HG03280 (cell line): ENCODE measurements around the gene JPH4.

Experiments used
- ATAC-seq: cut with Tn5 transposase; IDR thresholded peaks from one replicate; pipeline ENCODE4 v1.9.1; 2021; ENCODE audit warnings: mild to moderate bottlenecking, moderate library complexity; ENCODE audit not compliant: unreplicated experiment

The JPH4 gene

GRCh38 chr14:23578560-23579310 is at the start of gene JPH4:
JPH4 (minus strand) TSS chr14:23578790; CDS start chr14:23577453, 1,337 bp downstream.
- no peak for ATAC-seq

- no peak for ATAC-seq
These were observed 49.4 kb upstream of the JPH4 start for GRCh38 chr14:23627961-23628360.

GRCh38 chr14:23626946-23627345 is 48.4 kb upstream of the JPH4 start:
- no peak for ATAC-seq

- no peak for ATAC-seq
These were observed 46.3 kb upstream of the JPH4 start for GRCh38 chr14:23624830-23625404.

GRCh38 chr14:23623962-23624361 is 45.4 kb upstream of the JPH4 start:
- ATAC-seq = no peak

DNA sequence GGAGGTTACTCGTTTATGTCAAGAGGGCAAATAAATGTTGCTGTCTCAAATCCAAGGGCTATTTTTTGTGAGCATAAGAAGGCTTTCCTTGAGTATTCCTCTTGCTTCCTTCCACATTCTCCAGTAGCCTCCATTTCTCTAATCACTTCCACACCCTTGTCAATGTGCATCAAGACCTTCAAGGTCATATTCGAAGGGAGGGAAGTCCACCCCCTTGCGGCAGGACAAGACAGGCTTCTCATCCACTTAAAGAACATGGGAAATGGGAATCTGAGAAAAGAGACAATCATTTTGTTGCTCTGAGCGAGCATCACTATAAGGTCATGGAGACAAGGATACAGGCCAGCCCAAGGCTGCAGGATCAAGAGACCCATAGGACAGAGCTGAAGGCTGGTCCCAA is 44.4 kb upstream of the JPH4 start:
- ATAC-seq = no peak

- no peak for ATAC-seq
These were observed 43.5 kb upstream of the JPH4 start for GRCh38 chr14:23621932-23622730.

- no peak for ATAC-seq
These were observed 42.8 kb upstream of the JPH4 start for GRCh38 chr14:23621204-23621931.

DNA sequence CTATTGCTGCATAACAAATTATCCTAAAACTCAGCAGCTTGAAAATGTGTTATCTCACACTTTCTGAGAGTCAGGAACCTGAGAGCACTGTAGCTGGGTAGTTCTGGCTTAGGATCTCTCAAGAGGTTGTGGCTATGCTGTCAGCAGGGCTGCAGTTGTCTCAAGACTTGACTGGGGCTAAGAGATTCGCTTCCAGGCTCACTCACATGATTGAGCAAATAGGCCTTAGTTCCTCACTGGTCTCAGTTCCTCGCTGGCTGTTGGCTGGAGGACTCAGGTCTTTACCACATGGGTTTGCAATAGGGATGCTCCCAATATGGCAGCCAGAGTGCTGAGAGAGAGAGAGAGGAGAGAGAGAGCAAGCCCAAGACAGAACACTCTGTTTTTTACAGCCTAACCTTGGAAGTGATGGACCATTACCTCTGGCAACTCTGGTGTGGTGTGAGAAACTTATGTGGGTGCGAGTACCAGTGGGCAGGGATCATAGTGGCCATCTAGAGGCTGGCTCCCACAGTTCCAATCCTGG is 41.6 kb upstream of the JPH4 start:
- ATAC-seq = no peak

- no peak for ATAC-seq
These were observed 39.9 kb upstream of the JPH4 start for GRCh38 chr14:23618415-23618988.

DNA sequence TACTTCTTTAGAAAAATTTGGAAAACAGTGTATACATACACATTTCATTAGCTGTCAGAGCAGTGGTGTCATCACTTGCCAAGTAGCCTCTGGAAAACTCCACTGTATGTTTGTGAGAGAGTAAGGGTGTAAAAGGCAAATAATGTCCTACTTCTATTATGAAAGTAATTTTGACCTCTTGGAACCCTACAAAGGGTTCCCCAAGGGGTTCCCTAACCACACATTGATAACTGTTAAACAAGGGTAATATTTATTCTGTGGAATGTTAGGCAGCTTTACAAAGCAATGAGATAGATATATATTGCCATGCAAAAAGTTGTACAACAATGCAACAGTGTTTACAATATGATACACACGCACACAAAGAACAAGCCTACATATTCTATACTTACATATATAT is 38.9 kb upstream of the JPH4 start:
- ATAC-seq = no peak

DNA sequence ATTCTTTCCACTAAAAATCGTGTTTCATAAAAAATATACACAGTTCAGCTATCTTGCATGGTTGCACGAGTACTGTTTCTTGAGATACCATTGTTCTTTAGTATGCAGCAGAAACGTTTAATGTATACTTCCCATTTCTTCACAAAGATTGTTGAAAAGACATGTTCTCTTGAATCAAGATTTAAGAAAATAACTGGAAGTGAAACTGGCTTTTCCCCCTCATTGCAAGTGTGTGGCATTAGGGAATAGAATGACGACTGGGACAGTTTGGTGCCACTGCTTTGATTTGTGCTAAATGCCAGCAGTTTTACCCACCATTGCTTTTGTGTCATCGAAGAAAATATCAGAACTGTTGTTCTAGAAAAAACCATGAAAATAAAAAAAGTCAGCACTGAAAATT is 37.3 kb upstream of the JPH4 start:
- no peak for ATAC-seq

DNA sequence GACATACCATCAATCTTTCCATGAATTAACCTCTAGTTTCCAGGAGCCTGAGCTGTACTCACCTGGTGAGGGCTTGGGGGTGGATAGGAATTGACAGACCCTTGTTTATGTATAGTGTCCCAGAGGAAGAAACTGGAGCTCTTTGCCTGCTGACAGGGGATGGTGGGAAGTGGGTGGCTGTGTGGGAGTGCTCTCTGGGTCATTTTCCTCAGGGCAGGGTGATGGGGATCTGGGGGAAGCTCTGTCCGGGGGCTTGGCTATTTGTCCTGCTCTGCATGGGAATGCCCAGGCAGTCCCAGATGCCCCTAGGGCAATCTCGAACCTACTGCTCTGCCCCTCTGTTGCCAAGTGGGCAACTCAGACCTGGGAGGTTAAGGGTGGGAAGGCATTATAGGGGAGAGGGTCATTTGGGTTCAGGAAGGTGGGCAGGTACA is 35.8 kb upstream of the JPH4 start:
- no peak for ATAC-seq

DNA sequence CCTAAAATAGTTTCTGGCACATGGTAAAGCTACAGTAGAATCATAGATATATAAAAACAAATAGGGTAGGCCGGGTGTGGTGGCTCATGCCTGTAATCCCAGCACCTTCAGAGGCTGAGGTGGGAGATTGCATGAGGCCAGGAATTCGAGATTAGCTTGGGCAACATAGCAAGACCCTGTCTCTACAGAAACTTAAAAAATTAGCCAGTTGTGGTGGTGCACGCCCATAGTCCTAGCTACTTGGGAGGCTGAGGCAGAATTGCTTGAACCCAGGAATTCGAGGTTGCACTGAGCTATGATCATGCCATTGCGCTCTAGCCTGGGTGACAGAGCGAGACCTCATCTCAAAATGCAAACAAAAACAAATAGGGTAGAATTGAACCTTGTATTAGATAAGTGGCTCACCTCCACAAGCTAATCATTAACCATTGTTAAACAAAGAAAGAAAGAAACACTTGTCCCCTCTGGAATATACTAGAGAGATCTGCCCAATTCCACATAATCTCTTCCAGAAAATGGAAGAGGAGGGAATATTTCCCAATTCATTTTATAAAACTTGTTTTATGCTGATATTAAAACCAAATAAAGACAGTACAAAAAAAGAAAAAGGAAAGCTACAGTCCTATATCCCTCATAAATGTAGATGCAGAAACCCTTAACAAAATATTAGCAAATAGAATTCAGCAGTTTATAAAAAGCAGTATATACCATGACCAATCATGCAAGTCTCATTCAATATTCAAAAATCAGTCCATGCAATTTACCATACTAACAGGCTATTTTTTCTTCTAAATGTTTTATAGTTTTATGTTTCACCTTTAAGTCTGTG is 34.9 kb upstream of the JPH4 start:
- ATAC-seq = no peak

DNA sequence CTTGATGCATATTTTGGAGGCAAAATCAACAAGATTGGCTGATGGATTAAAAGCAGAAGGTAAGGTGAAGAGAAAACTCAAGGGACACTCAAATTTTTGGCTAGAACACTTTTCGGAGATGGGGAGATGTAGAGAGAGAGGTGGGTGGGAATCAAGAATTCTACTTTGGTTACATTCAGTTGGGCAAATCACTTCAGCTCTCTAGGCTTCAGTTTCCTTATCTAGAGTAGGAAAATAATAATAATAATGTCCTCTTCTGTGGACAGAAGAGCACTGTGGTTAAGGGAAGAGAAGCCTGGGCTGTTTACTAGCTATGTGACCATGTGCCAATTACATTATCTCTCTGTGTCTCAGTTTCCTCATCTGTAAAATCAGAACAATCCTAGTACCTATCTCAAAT is 34.2 kb upstream of the JPH4 start:
- no peak for ATAC-seq

DNA sequence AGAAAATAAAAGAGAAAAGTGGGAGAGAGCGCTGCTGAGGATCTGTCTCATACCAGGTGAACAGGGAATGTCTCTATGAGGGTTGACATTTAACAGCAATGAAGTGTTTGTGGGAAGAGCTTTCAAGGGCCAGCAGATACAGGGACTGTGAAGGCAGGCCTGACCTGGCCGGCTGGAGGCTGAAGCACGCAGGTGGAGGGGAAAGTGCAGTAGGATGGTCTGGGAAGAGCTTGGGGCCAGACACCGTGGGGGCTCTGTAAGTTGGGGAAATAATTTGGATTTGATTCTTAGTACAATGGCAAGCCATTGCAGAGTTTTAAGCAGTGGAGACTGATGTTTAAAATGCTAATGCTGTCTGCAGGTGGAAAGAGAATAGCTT is 33.8 kb upstream of the JPH4 start:
- ATAC-seq = no peak

- no peak for ATAC-seq
These were observed 32.3 kb upstream of the JPH4 start for GRCh38 chr14:23610815-23611289.

GRCh38 chr14:23610090-23610814 is 31.7 kb upstream of the JPH4 start:
- ATAC-seq = no peak
